Activated CD4-positive, alpha-beta T cell treated with anti-CD3 and anti-CD28 coated beads, Interleukin-2, amount 50 U/mL, for 16 hours (primary cell): Measurements from ENCODE around the gene CCDC85C.

Experiments used
- DNase-seq: peaks from one replicate; pipeline ENCODE4 v3.0.0-alpha.2; 2020

The CCDC85C gene

DNA sequence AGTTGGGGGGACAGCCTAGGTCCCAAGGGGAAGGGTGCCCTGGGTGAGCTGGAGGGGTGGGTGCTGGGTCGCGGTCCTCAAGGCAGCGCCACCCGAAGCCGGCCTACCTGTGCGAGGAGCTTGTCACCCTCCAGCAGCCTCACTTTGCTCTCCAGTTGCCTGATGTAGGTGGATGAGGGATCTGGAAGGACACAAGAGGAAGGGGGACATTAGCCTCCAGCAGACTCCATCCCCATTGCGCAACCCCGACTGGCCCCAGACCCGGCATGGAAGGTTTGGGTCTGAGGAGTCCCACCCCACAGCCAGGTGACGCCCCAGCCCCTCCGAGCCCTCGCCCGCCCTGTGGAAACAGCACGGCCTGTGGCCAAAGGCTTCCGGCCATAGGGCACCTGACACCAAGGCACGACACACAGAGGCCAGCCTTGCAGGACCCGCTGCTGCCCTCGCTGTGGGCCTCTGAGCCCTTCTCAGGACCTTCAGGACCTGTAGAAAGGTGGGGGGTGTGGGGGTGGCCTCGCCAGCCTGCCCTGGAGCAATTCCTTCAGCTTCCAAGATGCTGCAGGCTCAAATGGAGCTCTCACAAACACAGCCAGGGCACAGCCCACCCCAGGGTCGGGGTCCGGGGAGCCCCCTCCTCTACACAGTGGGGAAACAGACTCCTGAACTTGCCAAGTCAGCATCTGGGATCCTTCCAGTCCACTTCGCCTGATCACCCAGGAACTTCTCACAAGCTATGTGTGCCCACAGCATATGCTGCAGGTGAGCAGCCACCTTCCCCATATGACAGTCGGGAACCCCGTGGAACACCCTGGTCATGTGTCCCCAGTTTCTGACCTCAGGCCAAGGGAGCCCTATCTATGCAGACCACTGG is 67.9 kb downstream of the CCDC85C start:
- no peak for DNase-seq

DNA sequence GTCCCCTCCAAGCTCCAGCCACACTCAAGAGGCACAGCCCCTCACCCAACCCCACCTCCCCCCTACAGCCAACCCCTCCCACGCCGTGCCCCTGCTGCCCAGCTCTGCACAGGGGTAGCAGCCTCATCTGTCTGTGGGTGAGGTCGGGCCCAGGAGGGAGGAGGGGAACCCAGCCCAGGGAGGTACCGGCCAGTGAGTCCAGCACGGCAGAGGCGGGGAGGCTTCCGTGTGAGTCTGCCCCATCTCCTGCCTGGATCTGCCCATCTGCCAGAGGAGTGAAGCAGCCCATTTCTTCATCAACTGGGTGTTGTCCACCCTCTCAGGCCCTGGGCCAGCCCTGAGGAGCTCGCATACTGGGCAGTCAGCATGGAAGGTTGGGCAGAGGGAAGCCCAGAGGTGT is 68.6 kb downstream of the CCDC85C start:
- DNase-seq, result no peak

DNA sequence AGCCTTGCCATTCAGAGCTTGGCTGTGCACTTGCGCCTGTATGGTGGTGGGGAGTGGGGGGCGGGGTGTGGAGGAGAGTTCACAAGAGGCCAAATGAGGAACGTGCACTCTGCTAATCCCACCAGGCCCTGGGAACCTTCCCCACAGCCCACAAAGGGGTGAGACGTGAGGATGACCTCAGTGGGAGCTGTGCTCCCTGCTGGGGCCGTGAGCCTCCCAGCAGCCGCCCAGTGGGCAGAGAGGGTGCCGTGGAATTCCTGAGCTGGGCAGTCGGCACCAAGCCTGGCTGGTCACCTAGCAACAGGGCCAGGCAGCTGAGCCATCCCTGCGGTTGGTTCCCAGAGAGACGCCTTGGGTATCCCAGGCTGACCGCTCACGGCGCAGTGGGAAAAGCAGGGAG is 69.1 kb downstream of the CCDC85C start:
- no peak for DNase-seq

DNA sequence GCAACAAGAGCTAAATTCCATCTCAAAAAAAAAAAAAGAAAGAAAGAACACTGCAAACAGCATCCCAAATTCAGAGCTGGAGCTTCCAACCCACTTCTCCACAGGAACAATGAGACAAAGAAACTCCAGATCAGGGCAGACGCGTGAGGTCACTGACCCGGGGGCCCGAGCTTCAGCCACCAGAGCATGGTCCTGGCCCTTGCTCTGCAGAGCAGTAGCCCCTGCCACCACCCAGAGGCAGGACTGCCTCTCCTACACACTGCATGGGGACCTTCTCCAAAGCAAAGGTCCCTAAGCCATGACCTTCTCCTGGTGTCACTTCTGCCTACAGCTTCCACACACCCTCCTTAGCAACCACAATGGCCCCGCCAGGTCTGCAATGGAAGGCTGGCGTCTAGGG is 69.7 kb downstream of the CCDC85C start:
- DNase-seq, result no peak

DNA sequence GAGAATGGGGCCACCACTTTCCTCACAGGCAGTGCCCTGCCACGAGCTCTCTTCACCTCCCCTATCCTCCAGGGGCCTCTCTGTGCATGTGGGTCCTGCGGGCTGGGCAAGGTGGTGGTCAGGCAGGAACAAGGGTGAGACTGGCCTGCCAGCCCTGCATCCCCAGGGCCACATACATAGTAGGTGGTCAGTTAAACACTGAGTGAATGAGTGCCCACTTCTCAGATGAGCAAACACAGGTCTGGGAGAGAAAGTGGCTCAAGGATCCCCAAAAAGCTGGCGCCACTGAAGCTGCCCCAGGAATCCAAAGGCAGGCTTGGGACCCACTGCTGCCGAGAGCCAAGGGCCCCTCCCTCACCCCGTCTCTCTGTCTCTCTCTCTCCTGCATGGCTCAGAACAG is 71.7 kb downstream of the CCDC85C start:
- DNase-seq, result no peak

DNA sequence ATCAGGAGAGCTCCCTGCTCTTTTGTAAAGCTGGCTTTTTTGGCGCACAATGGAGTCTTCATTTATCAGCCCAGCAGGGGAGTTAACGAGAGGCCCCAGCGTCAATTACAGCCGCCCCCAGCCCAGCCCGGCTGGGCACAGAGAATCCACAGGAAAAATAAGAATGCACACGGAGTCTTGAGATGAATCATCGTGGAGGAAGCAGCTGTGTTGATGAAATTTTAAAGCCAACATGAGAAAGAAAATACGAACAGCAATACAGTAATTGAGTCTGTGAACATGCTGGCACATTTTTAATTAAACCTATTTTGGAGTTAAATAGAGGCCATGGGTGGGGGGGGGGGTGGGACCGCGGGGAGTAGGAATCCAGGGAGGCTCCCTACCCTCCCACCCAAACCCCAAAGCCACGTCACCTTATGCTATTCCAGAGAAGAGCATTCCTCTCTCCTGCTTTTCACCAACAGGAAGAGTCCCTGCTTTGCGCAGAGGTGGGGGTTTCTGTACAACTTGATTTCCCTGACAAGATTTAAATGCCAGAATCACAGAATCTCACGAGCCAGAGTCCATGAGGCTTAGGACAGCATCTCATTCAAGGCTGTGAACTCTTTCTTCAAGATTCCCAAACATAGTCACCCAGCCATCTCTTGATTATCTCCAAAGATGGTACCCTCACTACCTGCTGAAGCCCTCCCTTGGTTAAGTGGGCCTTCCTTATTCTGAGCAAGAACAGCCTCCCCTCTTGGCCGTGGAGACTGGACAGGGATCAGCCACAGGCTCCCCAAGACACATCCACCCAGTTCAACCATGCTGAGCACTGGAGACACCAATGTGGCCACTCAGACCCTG is 72.5 kb downstream of the CCDC85C start:
- no peak for DNase-seq

DNA sequence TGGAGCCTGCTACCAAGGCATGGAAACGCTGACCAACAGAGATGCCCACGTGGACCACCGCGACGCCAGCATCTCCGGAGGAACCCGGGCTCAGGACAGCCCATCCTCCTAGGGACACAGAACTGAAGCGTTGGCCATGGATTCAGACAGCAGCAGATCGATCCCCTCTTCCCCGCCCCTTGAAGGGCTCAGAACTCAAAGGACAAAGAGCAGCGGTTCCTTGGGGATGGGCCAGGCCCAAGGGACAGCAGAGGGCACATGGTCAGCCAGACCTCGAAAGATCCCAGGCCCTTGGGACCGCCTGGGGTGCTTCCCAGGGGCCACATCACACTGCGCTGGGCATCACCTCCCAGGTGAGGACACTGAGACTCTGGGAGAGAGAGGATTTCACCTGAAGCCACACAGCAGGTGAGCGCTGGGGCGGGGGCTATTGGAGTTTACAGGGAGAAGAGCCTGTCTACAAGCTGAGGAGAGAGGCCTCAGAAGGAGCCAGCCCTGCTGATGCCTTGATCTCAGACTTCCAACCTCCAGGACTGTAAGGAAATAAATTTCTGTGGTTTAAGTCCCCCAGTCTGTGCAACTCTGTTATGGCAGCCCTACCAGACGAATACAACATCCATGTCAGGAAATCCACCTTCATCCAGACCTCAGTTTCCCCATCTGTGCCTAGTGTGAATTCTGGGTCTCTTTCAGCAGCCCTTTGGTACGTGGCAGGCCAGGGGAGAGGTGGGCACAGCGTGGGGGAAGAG is 73.4 kb downstream of the CCDC85C start:
- no peak for DNase-seq

DNA sequence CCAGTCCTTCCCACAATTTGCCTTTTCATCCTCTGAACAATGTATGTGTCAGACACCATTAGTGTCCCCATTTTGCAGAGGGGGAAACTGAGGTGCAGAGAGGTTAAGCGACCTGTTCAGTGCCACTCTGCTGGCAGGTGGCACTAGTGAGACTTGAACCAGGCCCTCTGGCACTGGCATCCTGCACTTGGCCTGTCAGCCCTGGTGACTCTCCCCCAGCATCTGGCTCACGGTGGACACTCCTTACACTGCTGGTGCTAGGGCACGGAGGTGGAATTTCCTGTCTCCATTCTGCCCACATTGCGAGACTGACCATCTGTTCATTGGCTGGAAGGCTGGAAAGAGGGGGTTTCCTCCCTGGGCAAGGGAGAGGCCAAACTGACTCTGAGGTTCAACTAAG is 74.1 kb downstream of the CCDC85C start:
- no peak for DNase-seq

DNA sequence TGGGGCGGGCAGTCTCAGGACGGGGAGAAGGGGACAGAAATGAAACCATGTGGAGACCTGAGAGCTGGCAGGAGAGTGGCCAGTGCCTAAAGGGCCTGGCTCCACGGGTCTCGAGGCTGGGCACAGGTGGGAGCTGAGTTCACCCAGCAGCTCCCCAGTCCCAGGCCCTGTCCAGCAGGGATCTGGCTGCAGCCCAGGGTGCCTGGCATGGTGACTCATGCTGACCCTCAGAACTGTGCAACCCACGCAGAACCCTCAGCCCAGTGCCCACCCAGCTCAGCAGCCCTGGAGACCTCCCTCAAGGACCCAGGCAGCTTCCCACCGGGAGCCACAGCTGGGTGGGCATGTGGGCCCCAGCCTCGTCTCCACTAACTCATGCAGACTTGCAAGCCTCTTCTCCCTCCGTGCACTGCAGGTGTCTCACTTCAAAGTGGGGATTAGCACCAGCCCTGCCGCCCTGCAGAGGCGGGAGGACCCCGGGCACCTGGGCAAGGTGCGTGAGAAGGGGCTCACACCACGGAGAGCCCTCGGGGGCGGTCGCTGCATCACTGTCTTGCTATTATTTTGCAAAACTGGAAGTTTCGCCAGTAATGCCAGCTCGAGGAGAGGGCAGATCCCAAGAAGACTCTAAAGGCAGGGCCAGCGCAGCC is 76.5 kb downstream of the CCDC85C start:
- DNase-seq, result no peak

DNA sequence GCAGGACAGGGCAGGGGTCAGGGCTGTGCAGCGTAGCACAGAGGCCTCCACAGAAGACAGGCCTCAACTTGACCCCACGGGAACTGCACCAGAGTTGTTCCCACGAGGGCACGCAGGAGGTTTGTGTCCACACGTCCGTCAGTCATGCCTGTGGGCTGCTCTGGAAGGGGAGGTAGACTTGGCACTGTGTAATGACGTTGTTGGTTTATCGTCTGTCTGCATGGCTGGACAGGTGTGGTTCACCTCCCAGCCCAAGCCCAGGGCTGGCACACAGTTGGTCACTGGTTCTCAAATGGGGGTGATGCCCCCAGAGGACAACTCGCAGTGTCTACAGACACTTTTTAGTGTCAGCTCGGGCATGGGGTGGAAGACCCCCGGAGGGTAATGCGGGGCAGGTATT is 77.0 kb downstream of the CCDC85C start:
- DNase-seq, result no peak

DNA sequence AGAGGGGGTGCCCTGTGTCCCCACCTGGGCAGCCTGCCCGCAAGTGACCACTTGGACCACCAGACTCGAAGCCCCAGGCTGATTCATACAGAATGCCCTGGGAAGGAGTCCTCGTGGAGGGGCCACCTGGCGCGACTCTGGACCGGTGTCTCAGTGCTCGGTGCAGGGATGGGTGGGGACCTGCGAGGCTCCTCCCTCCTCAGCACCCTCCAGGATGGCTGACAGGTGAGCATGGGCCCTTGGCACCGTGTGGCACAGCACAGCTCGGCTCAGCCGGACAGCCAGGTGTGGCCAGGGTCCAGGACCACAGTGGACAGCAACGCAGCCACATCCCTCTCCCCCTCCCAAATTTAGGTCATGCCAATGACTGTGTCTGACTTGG is 78.3 kb downstream of the CCDC85C start:
- DNase-seq, result no peak

DNA sequence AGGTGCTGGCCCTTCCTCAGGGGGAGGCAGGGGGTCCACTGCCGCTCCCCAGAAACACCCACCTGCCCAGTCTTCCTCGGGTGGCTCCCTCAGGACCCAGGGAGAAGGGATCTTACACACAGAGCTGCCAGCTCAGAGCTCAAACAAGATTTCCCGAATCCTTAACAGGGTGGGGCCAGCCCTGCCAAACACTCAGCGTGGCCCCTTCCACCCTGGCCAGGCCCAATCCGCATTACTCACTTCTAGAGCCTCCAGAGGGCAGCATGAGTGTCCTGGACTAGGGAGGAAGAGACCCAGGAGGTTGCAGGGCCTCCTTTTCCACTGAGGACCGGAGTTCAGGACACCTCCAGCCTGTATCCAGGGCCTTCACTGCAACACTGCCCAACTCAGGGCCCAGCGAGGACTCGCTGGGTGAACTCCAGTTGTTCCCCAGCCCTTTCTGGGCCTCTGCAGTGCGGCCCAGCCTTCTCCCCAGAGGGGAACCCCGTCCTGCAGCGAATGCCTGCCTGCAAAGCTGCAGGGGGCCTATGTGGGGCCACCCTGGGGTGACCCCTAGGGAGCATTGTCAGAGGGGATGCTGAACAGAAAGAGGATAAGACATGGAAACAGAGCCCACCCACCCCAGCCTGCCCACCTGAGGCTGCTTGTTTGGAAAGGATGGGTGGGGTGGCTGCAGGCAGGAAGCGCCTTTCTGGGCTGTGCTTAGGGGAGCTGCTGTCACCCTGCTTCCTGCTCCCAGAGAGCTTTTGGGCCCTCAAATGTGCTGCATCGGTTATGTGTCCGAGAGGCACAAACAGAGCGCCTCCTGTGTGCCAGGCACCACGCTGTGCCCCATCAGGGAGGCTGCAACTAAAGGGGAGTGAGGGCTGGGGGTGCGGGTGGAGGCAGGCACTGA is 79.0 kb downstream of the CCDC85C start:
- no peak for DNase-seq

DNA sequence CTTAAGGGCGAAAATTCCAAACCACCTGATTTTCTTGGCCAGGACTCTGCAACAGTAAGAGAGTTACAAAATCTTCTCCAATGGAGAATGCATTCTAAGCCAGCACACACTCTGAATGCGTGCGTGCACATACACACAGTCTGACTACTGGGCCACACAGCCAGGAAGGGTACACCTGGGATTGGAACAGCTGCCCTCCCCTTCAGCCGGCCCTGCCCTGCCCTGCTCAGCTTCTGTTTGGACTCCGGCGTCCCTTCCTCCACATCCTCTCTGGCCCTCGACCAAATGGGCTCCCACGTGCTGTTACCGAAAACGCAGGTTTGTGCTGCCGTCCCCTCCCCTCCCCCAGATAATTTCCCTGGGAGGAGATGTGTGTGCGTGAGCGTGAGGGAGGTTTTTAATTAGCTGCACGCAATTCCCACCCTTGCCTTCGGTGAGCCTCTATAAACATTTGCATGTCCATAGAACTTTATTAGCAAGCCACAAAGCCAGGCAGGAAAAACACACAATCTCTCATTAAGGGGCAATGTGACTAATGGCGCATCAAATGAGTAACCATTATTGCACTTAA is 79.8 kb downstream of the CCDC85C start:
- no peak for DNase-seq

DNA sequence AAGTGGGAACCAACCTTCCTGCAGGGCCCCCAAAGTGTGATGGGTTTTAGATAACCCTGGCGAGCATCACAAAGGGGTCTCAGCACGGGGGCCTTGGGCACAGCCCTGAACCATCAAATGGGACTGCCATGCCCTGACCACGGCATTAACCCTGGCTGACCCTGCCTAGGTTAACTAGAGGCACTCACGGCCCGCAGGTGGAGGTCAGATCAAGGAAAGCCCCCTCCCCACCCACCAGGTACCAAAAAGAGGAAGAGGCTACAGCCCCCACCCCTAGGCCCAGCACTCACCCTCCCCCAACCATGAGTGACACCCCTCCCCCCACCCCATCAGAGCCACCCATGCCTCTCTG is 80.3 kb downstream of the CCDC85C start:
- DNase-seq, result no peak

DNA sequence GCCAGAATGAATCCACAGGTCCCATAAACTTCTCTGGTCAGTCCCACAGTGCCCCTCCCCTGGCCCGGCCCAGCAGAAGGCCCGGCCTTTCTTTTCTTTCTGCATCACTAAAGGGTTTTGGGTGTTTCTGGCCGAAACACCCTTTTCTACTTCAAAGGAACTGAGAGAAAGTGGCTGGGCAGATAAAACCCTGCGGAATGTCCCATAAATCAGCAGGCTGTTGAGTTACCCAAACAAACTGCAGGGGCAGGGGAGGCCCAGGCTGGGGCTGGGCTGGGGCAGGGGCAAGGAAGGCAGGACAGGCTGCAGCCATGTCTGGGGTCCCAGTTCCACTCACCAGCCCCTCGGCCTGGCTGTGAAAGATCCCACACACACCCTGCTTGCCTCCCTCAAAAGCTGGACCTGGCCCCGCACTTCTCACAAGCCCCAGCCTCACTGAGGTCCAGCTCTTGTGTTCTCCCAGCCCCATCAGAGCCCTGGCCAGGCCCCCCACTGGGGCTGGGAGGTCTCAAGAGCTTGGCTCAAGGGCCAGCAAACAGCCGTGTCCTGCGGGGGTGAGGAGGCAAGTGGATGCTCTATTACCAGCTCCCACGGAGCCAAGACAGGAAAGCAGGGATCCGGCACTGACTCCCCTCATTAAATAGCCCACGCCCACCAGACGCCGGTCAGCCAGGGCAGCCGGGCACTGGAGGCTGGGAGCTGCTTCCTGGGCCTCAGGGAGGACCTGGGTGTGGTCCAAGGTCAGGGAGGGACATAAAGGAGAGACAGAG is 80.9 kb downstream of the CCDC85C start:
- no peak for DNase-seq

DNA sequence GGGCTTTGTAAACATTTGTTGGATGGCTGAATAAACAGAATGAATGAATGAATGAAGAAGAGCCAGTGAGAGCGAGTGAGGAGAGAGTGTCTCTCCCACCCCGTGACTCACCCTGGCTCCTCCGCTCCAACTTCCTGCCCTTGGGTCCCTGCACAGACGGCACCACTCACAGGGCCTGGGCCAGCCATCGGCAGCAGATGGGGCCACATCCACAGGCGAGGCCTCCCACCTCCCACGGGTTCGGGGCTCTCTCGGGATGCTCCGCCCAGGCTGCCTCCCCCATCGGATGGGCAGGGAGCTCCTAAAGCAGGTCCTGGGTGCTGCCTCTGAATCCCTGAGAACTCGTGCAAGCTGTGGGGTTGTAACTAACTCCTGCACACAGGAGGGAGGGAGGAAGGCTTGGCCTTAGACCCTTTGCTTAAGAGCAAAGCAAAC is 81.5 kb downstream of the CCDC85C start:
- no peak for DNase-seq

DNA sequence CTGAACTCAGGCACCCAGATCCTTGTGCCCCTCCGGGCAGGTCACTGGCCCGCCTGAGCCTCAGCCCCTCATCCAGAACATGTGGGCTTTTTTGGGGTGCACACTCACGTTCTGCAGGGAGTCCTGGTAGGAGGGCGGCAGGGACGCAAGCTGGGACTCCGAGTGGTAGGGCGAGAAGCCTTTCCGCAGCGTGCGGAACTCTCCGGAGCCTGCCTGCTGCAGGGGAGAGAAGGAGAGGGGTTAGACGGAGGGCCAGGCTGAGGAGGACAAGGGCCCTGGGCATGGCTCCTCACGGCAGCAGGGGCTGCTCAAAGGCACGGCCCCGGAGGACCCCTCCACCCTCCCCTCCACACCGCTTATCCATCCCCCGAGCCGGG is 82.0 kb downstream of the CCDC85C start:
- no peak for DNase-seq

DNA sequence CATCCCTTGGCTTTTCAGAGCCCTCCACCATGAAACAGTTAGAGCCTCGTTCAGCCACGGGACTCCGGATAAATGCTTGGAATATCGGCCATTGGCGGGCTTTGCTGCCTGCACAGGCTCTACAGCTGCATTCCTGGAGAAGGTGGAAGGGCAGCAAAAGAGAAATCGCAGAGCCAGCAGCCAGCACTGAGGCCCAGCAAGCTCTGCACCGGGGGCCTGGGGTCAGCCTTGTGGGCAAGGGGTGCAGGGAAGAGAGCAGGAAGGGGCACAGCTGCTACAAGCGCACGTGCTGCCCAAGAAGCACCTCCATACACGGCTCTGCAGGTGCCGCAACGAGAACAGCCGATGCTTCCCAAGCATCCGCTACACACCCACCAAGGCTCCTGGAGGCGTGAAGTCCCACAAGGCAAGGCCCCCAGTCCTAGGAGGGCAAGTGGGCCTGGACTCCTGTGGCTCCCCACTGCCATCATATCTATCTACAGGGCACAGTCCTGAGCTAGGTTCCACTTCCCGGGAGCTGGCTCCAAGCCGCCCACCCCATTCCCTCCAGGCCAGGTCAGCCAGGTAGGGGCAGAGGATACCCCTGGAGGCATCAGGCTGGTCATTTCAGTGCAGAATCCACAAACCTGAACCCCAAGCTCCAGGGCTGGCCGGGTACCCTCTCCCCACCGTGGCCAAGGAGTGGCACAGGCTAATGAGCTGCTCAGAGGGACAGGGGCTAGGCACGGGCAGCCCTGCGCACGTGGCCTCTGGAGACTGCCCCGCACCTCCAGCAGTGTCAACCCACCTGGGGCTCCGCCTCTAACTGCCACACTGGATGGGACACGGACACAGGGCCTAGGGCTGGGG is 82.6 kb downstream of the CCDC85C start:
- DNase-seq, result no peak

DNA sequence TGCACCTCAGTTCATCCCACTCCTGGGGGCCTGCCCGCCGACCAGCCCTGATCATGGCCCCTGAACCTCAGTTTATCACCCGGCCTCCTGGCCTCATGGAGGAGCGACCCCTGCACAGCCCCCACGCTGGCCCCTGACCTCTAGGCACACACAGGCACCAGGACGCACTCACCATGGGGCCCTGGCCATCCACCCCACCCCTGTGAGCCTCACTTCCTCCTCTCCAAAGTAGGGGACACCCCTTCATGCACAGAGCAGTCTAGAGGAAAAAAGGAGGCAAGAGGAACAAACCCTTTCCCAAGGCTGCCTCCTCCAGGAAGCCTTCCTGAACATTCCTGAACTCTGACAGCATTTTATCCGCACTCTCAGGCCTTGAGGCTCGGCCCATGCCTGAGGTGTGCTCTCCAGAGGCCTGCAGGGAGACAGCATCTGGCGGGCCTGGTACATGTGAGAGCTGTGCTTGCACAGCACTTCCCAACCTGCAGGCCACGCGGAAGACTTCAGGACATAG is 83.4 kb downstream of the CCDC85C start:
- no peak for DNase-seq
